Stimulated activated CD8-positive, alpha-beta memory T cell treated with anti-CD3 and anti-CD28 coated beads, Interleukin-15, amount 100 ng/mL, for 1 hour (primary cell): Measurements from ENCODE around the gene CKAP4.

Source experiments
- DNase-seq: peaks from one replicate; pipeline ENCODE4 v3.0.0-alpha.2; 2020; ENCODE audit warnings: low read depth

Gene CKAP4

GRCh38 chr12:106274575-106275121 lies 26.8 kb upstream of the CKAP4 start:
- DNase-seq = no peak

DNA sequence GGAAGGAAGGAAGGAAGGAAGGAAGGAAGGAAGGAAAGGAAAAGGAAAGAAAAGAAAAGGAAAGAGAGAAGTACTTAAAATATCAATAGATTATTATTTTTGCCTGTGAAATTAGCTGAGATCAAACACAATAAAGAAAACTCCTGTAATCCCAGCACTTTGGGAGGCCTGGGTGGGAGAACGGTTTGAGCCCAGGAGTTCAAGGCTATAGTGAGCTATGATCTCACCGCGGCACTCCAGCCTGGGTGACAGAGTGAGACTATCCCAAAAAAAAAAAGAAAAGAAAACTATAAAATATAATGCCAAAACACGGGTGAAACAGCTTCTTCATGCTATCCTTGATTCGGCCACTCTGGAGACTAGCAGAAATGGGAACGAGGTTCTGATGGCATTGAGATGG lies 26.2 kb upstream of the CKAP4 start:
- DNase-seq = no peak

DNA sequence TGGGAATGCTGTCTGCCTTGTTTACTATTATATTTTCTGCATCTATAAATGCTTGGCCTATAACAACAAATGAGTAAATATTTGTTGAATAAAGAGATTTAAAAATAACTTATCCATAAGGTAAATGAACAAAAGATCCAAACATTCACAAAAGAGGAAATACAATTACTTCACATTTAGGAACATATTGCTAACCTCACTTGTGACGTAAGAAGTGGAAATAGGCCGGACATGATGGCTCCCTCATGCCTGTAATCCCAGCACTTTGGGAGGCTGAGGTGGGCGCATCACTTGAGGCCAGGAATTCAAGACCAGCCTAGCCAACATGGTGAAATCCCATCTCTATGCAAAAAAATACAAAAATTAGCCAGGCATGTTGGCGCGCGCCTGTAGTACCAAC lies 25.7 kb upstream of the CKAP4 start:
- DNase-seq = no peak

- DNase-seq = no peak
Observed at GRCh38 chr12:106271575-106272505, 24.0 kb upstream of the CKAP4 start.

DNA sequence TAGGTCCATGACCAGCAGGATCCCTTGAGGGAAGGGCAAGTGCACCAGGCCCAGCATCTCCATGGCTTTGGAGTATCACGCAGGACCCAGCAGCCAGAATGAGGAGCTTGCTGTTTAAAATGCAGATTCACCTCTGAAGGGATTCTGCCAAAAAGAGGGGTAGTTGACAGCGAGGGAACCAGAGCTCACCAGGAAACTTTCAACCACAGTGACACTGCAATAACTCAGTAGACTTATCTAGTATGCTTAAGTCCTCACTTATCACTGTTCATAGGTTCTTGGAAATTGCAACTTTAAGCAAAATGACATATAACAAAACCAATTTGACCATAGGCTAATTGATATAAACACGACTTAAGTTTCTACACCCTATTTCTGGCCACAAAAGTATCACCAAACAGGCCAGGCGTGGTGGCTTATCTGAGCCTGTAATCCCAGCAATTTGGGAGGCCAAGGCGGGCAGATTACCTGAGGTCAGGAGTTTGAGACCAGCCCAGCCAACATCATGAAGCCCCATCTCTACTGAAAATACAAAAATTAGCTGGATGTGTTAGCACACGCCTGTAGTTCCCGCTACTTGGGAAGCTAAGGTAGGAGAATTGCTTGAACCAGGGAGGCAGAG lies 21.4 kb upstream of the CKAP4 start:
- no peak for DNase-seq

DNA sequence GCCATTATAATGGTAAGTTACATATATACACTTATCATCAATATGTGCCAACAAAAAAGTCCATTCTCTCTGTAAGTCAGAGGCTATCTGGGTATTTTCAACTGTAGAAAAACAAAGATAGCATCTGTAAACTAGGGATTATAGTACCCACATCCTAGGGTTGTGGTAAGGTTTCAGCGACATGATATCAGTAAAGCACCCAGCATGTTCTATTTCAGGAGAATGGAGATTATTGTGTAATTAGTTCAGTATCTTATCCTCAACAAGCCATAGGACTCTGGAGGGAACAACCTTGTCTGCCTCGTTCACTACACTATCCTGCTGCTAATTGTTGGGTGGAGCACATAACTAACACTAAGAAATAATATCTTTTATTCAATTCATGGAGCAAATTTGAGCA lies 19.7 kb upstream of the CKAP4 start:
- DNase-seq = no peak

GRCh38 chr12:106265116-106265515 lies 17.3 kb upstream of the CKAP4 start:
- no peak for DNase-seq

- DNase-seq = no peak
Observed at GRCh38 chr12:106258935-106259334, 11.1 kb upstream of the CKAP4 start.

DNA sequence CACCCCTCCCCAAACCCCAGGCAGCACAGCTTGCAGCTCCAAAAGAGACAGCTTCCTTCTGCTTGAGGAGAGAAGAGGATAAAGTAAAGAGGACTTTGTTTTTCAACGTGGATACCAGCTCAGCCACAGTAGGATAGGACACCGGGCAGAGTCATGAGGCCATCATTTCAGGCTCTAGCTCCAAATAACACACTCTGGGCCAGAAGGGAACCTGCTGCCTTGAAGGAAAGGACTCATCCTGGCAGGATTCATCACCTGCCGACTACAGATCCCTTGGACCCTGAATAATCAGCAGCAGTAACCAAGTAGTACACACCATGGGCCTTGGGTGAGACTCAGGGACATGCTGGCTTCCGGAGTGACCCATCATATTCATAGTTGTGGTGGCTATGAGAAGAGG lies 10.4 kb upstream of the CKAP4 start:
- DNase-seq = no peak

GRCh38 chr12:106256524-106256923 lies 8.7 kb upstream of the CKAP4 start:
- no peak for DNase-seq

- DNase-seq = no peak
Observed at GRCh38 chr12:106255952-106256351, 8.1 kb upstream of the CKAP4 start.

DNA sequence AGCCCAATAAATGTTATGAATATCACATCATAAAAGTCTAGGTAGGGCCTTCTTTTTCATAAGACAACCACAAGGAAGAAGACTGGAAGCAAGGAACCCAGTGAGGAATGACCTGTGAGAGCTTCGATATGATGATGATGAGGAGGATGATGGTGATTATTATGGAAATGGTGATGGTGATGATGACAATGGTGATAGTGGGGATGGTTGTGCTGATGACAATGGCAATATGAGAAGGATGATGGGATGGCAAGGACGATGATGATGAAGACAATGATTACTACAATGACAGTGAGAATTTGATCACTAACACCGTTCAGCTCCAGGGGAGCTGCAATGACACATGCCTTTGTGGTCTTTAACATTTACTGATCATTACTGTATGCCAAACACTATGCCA lies 7.7 kb upstream of the CKAP4 start:
- DNase-seq = no peak

GRCh38 chr12:106254724-106255123 lies 6.9 kb upstream of the CKAP4 start:
- DNase-seq = no peak

DNA sequence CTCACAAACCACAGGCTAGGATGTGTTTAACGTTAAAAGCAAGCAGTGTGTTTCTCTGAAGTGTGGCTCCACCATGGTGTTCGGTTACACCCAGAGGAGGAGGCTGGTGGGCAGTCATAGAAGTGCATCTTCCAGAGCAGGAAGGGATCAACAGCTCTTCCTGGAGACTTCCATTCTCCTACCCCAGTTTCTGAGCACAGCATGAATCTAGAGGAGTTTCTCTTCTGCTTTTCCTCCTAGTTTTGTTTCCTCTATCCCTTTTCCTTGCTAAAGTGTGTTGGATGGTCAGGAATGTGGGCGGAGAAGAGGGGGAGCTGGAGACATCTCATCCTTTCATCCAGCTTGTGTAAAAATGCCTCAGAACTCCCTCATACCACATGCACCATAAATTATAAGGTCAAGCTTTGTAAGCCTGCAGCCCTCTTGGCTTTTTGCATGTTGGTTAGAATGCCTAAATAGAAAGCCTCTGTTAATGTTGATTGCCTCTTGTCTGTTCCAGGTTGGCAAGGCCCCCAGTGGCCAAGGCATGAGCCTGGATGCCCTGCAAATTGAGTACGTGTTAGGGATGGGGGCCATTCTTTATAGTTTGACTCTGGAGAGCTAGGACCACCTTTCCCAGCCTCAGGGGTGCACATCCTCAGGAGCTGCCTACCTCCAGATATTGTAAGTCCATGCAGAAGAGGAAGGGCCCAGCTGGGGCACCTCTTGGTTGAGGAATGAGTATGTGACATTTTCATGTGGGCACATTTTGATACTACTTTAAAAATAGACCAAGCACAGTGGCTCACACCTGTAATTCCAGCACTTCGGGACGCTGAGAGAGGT lies 4.0 kb upstream of the CKAP4 start:
- DNase-seq = no peak

- DNase-seq = no peak
Observed at GRCh38 chr12:106249411-106250135, 1.8 kb upstream of the CKAP4 start.

GRCh38 chr12:106248846-106249371 lies 1.1 kb upstream of the CKAP4 start:
- no peak for DNase-seq

- no peak for DNase-seq
Observed at GRCh38 chr12:106248312-106248845, 559 bp upstream of the CKAP4 start.

GRCh38 chr12:106246891-106247673 lies 738 bp downstream of the CKAP4 start:
- DNase-seq = peak; percentile 21

GRCh38 chr12:106245767-106246166 lies 2.1 kb downstream of the CKAP4 start:
- no peak for DNase-seq

DNA sequence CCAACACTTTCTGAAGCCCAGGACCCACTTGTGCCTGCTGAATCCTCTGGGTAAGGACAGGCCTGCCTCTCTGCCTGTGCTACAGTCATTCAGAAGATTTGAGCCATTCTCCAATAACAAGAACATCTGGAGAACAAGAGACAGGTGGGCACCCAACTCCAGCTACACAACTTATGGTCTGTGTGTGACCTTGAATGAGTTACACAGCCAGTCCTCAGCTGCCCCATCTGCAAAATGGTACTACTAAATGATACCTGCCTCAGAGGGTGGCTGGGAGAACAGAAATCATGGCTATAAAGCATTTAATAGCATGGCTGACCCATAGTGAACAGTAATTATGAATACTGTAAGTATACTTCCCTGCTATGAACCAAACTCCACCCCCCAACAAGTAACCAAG lies 4.2 kb downstream of the CKAP4 start:
- no peak for DNase-seq
